ENCODE results near the gene ZNF358.
"Not testable (repeated sequence)": the region's sequence is repeated elsewhere in the genome, so short reads cannot be mapped to it uniquely, and the experiment has no call there.

The ZNF358 gene

GRCh38 chr19:7534531-7535046 is 18.7 kb downstream of the ZNF358 start:
- H3K4me1 ChIP-seq (ENCODE audit: low read length): peaks cover 5% of the 10 kb centered on the region
- 0 out of 2 replicates have a peak, but pooled peaks cover 2% of the 10 kb centered on the region for H3F3A ChIP-seq (ENCODE audit: insufficient read depth, low read length)
- H3K79me2 ChIP-seq (ENCODE audit: low read length): no peaks in the 10 kb centered on the region
- H3K27ac ChIP-seq (ENCODE audit: low read length): peak overlapping the region; percentile 1; the same call in 1 of the 2 replicates
- peak; percentile 39 for DNase-seq
- H3K4me3 ChIP-seq (ENCODE audit: low read length): peak overlapping the region; percentile 94
- H2AFZ ChIP-seq (ENCODE audit: low read length): peak overlapping the region; percentile 91
- H3K9ac ChIP-seq (ENCODE audit: low read length): peak overlapping the region; percentile 66; the same call in 1 of the 2 replicates
- no peaks in the 10 kb centered on the region for H3K36me3 ChIP-seq (replicated peaks; ENCODE audit: insufficient read depth, low read length)
- no peaks in the 10 kb centered on the region for H4K20me1 ChIP-seq (ENCODE audit: insufficient read depth, low read length)
- H3K9me3 ChIP-seq (replicated peaks; ENCODE audit: insufficient read depth, low read length): no peaks in the 10 kb centered on the region
- no peaks in the 10 kb centered on the region for H3K27me3 ChIP-seq (replicated peaks; ENCODE audit: insufficient read depth, low read length)
- no peaks in the 10 kb centered on the region for H3K9me2 ChIP-seq (replicated peaks; ENCODE audit: insufficient read depth, low read length)
- TF ChIP-seq EZH2 (optimal IDR thresholded peaks at IDR 0.05; ENCODE audit: low read depth, low read length) (no peak), EZH2phosphoT487 (IDR thresholded peaks at IDR 0.05; ENCODE audit: low read length) (no peak), CTCF (IDR thresholded peaks at IDR 0.05; ENCODE audit: low read length) (no peak)
- peak overlapping the region; percentile 91 for H3K4me2 ChIP-seq (ENCODE audit: low read depth, low read length)

GRCh38 chr19:7535047-7535997 is 19.4 kb downstream of the ZNF358 start, which contains the start of gene PNPLA6:
Gene PNPLA6 (plus strand): TSS chr19:7535717. CDS start chr19:7535789, 72 bp downstream.
- Histone ChIP-seq H3K4me1 (ENCODE audit: low read length) (peaks cover 5% of the 10 kb centered on the region), H3K4me3 (ENCODE audit: low read length) (peak within 1 kb of the TSS; percentile 94), H3K4me2 (ENCODE audit: low read depth, low read length) (peak within 1 kb of the TSS; percentile 91), H2AFZ (ENCODE audit: low read length) (peak within 1 kb of the TSS; percentile 91), H4K20me1 (ENCODE audit: insufficient read depth, low read length) (no peaks in the 10 kb centered on the region), H3K27me3 (replicated peaks; ENCODE audit: insufficient read depth, low read length) (no peaks in the 10 kb centered on the region), H3K36me3 (replicated peaks; ENCODE audit: insufficient read depth, low read length) (no peaks in the 10 kb centered on the region), H3K27ac (ENCODE audit: low read length) (peak within 1 kb of the TSS; percentile 1; the same call in 1 of the 2 replicates), H3K9ac (ENCODE audit: low read length) (peak within 1 kb of the TSS; percentile 66), H3K9me3 (replicated peaks; ENCODE audit: insufficient read depth, low read length) (no peaks in the 10 kb centered on the region), H3F3A (ENCODE audit: insufficient read depth, low read length) (0 out of 2 replicates have a peak, but pooled peaks cover 2% of the 10 kb centered on the region), H3K9me2 (replicated peaks; ENCODE audit: insufficient read depth, low read length) (no peaks in the 10 kb centered on the region), H3K79me2 (ENCODE audit: low read length) (no peaks in the 10 kb centered on the region)
- TF ChIP-seq EZH2phosphoT487 (IDR thresholded peaks at IDR 0.05; ENCODE audit: low read length) (no peak), CTCF (IDR thresholded peaks at IDR 0.05; ENCODE audit: low read length) (no peak), EZH2 (optimal IDR thresholded peaks at IDR 0.05; ENCODE audit: low read depth, low read length) (no peak)
- peak; percentile 97 for DNase-seq

- Histone ChIP-seq H3K27me3 (replicated peaks; ENCODE audit: insufficient read depth, low read length) (no peaks in the 10 kb centered on the region), H3K4me1 (ENCODE audit: low read length) (peaks cover 5% of the 10 kb centered on the region), H3K4me3 (ENCODE audit: low read length) (peak overlapping the region; percentile 94), H3K9ac (ENCODE audit: low read length) (peak overlapping the region; percentile 66; the same call in 1 of the 2 replicates), H3K9me2 (replicated peaks; ENCODE audit: insufficient read depth, low read length) (no peaks in the 10 kb centered on the region), H4K20me1 (ENCODE audit: insufficient read depth, low read length) (no peaks in the 10 kb centered on the region), H3F3A (ENCODE audit: insufficient read depth, low read length) (0 out of 2 replicates have a peak, but pooled peaks cover 2% of the 10 kb centered on the region), H3K36me3 (replicated peaks; ENCODE audit: insufficient read depth, low read length) (no peaks in the 10 kb centered on the region), H3K4me2 (ENCODE audit: low read depth, low read length) (peak overlapping the region; percentile 91), H3K27ac (ENCODE audit: low read length) (no peak overlapping the region), H3K9me3 (replicated peaks; ENCODE audit: insufficient read depth, low read length) (no peaks in the 10 kb centered on the region), H3K79me2 (ENCODE audit: low read length) (no peaks in the 10 kb centered on the region), H2AFZ (ENCODE audit: low read length) (peak overlapping the region; percentile 91)
- TF ChIP-seq EZH2phosphoT487 (IDR thresholded peaks at IDR 0.05; ENCODE audit: low read length) (no peak), CTCF (IDR thresholded peaks at IDR 0.05; ENCODE audit: low read length) (no peak), EZH2 (optimal IDR thresholded peaks at IDR 0.05; ENCODE audit: low read depth, low read length) (no peak)
- no peak for DNase-seq
Measured at GRCh38 chr19:7535998-7536695, 20.2 kb downstream of the ZNF358 start.

GRCh38 chr19:7538990-7539389 is 23.1 kb downstream of the ZNF358 start:
- not testable (repeated sequence) for H3K27me3 ChIP-seq (replicated peaks; ENCODE audit: insufficient read depth, low read length); H3K9me2 ChIP-seq (replicated peaks; ENCODE audit: insufficient read depth, low read length); H3K4me3 ChIP-seq (ENCODE audit: low read length); H3K9ac ChIP-seq (ENCODE audit: low read length); H2AFZ ChIP-seq (ENCODE audit: low read length); H3K9me3 ChIP-seq (replicated peaks; ENCODE audit: insufficient read depth, low read length); H3K27ac ChIP-seq (ENCODE audit: low read length); H4K20me1 ChIP-seq (ENCODE audit: insufficient read depth, low read length); H3K79me2 ChIP-seq (ENCODE audit: low read length); DNase-seq; H3F3A ChIP-seq (ENCODE audit: insufficient read depth, low read length); H3K4me2 ChIP-seq (ENCODE audit: low read depth, low read length); H3K36me3 ChIP-seq (replicated peaks; ENCODE audit: insufficient read depth, low read length); H3K4me1 ChIP-seq (ENCODE audit: low read length)
